Natural killer cell (primary cell): ENCODE data around the gene NAT10. TPM values are rescaled to one million over a fixed set of nuclear protein-coding genes. Genes with fewer than 3 reads are reported as not detected.
"Not testable (repeated sequence)": the region's sequence is repeated elsewhere in the genome, so short reads cannot be mapped to it uniquely, and the experiment has no call there.

Experiments
- ATAC-seq, 3 donors: fragments of 150-1000 bp in 2 of 3; fragments of 200-7000 bp in 1 of 3; cut with Tn5 transposase; 1 replicate in 1 of 3; 2 replicates in 2 of 3; pipeline ENCODE4 v1.10.0; 2021; ENCODE audit warnings: mild to moderate bottlenecking in 2 of 3, moderate library complexity in 2 of 3
- DNase-seq, 2 donors: peaks; one replicate each; pipeline versions ENCODE4 v3.0.0 to v3.0.0-alpha.2; 2013 to 2021; ENCODE audit warnings: mixed read lengths in 1 of 2
- H3K27ac ChIP-seq: one replicate; pipeline ENCODE4 v1.5.1; 2013; ENCODE audit warnings: mild to moderate bottlenecking, low read length
- H3K27me3 ChIP-seq: one replicate; pipeline ENCODE4 v1.6.1; 2013; ENCODE audit warnings: low read length; ENCODE audit not compliant: control insufficient read depth, insufficient read depth
- H3K36me3 ChIP-seq: one replicate; pipeline ENCODE4 v1.6.1; 2013; ENCODE audit warnings: low read length; ENCODE audit not compliant: control insufficient read depth, insufficient read depth
- H3K4me1 ChIP-seq: one replicate; pipeline ENCODE4 v1.6.1; 2013; ENCODE audit warnings: low read length; ENCODE audit not compliant: control insufficient read depth, insufficient read depth
- H3K4me3 ChIP-seq: one replicate; pipeline ENCODE4 v1.5.1; 2013; ENCODE audit warnings: low read length
- H3K9me3 ChIP-seq: one replicate; pipeline ENCODE4 v1.6.1; 2013; ENCODE audit warnings: low read length; ENCODE audit not compliant: control insufficient read depth, insufficient read depth
- H3K27ac Mint-ChIP-seq, 2 donors: one replicate each; pipeline ENCODE4 v1.8.0; 2022; ENCODE audit warnings: mild to moderate bottlenecking in 2 of 2, mixed read lengths in 2 of 2, moderate library complexity in 1 of 2
- H3K27me3 Mint-ChIP-seq, 2 donors: one replicate each; pipeline ENCODE4 v1.8.0; 2022; ENCODE audit warnings: low read depth in 2 of 2, mixed read lengths in 2 of 2
- H3K36me3 Mint-ChIP-seq: one replicate; pipeline ENCODE4 v1.8.0; 2022; ENCODE audit warnings: mixed read lengths
- H3K4me1 Mint-ChIP-seq, 2 donors: one replicate each; pipeline ENCODE4 v1.8.0; 2022; ENCODE audit warnings: mixed read lengths in 2 of 2
- H3K4me3 Mint-ChIP-seq: one replicate; pipeline ENCODE4 v1.8.0; 2022; ENCODE audit warnings: mild to moderate bottlenecking, moderate library complexity, mixed read lengths
- H3K9me3 Mint-ChIP-seq, 2 donors: one replicate each; pipeline ENCODE4 v1.8.0; 2022; ENCODE audit warnings: mixed read lengths in 2 of 2
- WGBS: methylation state at CpG from one replicate; pipeline ENCODE4 v1.1.7; 2013; ENCODE audit warnings: missing lambda C conversion rate; ENCODE audit not compliant: insufficient coverage; 5-methylcytosine and 5-hydroxymethylcytosine counted together
- intact Hi-C: fragments of 100-400 bp; cut with micrococcal nuclease; formaldehyde crosslinking; loops from one replicate; pipeline ENCODE4 v1.14.2; 2022
- total RNA-seq, 4 donors: library from RNA; stranded (reverse); fragments of 120-200 nt in 1 of 4; gene quantifications; one replicate each; pipeline versions ENCODE4 v1.2.3 to v1.2.4, GENCODE V29; 2013 to 2022
- TF ChIP-seq, protein P1 (sequence below): fragments of 200-600 bp; IDR thresholded peaks from one replicate; pipeline ENCODE4 v1.8.0; 2022; ENCODE audit warnings: antibody characterized with exemption

NAT10 gene
- total RNA-seq, 3 donors from 2014 or later (not counting 1 experiment from before 2014, with no cell fraction given) = 40.3 to 53.6 (median 42.8) TPM

DNA sequence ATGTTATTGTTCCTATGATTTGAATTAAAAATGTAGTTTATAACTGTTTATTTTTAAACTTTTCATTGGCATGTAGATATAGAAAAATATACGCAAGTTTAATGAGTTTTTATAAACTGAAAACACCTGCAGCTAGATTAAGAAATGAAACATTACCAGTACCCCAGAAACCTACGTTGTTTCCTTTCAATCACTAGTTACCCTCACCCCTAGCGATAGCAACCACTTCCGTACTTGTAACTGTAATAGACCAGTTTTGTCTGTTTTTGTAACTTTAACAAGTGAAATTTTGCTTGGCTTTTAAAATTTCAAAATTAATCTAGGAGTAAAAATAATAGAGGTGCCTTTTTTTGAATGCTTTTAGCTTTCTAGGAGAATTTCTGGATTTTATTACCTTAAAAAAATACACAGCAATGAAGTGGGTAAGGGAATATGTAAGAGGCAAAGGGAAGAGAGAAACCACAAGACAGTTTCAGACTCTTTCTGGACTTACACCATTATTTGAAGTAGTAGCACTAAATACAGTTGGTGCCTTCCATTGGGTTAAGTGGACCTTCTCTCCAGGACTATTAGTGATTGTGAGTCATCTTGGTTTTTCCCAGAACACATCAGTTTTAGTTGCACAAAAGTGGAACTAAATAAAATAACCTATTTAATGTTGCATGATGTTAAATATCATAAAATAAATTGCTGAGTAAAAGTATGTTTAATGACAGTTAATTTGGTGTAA, 18.7 kb upstream of the NAT10 start:
- H3K9me3 Mint-ChIP-seq = no peaks in the 10 kb centered on the region
- no peaks in the 10 kb centered on the region for H3K27me3 ChIP-seq
- TF ChIP-seq, protein P1, sequence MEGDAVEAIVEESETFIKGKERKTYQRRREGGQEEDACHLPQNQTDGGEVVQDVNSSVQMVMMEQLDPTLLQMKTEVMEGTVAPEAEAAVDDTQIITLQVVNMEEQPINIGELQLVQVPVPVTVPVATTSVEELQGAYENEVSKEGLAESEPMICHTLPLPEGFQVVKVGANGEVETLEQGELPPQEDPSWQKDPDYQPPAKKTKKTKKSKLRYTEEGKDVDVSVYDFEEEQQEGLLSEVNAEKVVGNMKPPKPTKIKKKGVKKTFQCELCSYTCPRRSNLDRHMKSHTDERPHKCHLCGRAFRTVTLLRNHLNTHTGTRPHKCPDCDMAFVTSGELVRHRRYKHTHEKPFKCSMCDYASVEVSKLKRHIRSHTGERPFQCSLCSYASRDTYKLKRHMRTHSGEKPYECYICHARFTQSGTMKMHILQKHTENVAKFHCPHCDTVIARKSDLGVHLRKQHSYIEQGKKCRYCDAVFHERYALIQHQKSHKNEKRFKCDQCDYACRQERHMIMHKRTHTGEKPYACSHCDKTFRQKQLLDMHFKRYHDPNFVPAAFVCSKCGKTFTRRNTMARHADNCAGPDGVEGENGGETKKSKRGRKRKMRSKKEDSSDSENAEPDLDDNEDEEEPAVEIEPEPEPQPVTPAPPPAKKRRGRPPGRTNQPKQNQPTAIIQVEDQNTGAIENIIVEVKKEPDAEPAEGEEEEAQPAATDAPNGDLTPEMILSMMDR = no peak
- peak overlapping the region; percentile 34 for H3K27ac ChIP-seq
- H3K4me3 ChIP-seq = no peak overlapping the region
- peaks cover 6 to 18% of the 10 kb centered on the region in 2 donors for H3K4me1 Mint-ChIP-seq
- intact Hi-C loops = loop anchor here (5.0 kb wide), 1 partner anchor 34 kb away; the partner anchor contains the start of gene CAPRIN1
- 100% methylated on average over 1 of the region's 4 CpGs for WGBS
- peaks cover 85% of the 10 kb centered on the region for H3K36me3 ChIP-seq
- no peaks in the 10 kb centered on the region for H3K27me3 Mint-ChIP-seq
- peak; percentile 49 to 69 (median 65) for ATAC-seq
- H3K36me3 Mint-ChIP-seq = peaks cover 12% of the 10 kb centered on the region
- H3K27ac Mint-ChIP-seq = peak overlapping the region; percentile 78 to 81
- peak overlapping the region; percentile 35 for H3K4me3 Mint-ChIP-seq
- no peaks in the 10 kb centered on the region for H3K4me1 ChIP-seq
- no peaks in the 10 kb centered on the region for H3K9me3 ChIP-seq
- peak in 1 of 2 donors; percentile 39 for DNase-seq

DNA sequence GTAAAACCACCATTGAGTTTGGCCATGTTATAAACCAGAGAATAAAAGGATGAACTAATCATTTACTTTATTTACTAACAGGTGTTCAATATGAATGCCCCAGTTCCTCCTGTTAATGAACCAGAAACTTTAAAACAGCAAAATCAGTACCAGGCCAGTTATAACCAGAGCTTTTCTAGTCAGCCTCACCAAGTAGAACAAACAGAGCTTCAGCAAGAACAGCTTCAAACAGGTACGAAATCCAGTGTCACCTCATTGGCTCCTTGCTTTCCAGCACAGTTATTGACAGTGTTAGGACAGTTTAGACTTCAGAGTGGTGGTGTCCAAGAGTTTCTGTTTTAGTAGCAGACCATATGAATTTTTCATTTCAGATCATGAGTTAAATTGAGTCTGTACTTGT, 13.6 kb upstream of the NAT10 start:
- ATAC-seq = no peak
- no peaks in the 10 kb centered on the region for H3K4me1 ChIP-seq
- H3K9me3 Mint-ChIP-seq = no peaks in the 10 kb centered on the region
- TF ChIP-seq, protein P1 = no peak
- H3K36me3 ChIP-seq = peaks cover 85% of the 10 kb centered on the region
- peaks cover 4% of the 10 kb centered on the region for H3K36me3 Mint-ChIP-seq
- H3K4me1 Mint-ChIP-seq = no peaks in the 10 kb centered on the region
- WGBS = 94% methylated on average over 1 of the region's 1 CpG
- H3K27ac ChIP-seq = no peak overlapping the region
- no peak for DNase-seq
- no peaks in the 10 kb centered on the region for H3K27me3 ChIP-seq
- H3K4me3 Mint-ChIP-seq = no peak overlapping the region
- H3K27me3 Mint-ChIP-seq = no peaks in the 10 kb centered on the region
- peak overlapping the region; percentile 12 to 15 for H3K27ac Mint-ChIP-seq
- intact Hi-C loops = no loop called here
- no peak overlapping the region for H3K4me3 ChIP-seq
- no peaks in the 10 kb centered on the region for H3K9me3 ChIP-seq

DNA sequence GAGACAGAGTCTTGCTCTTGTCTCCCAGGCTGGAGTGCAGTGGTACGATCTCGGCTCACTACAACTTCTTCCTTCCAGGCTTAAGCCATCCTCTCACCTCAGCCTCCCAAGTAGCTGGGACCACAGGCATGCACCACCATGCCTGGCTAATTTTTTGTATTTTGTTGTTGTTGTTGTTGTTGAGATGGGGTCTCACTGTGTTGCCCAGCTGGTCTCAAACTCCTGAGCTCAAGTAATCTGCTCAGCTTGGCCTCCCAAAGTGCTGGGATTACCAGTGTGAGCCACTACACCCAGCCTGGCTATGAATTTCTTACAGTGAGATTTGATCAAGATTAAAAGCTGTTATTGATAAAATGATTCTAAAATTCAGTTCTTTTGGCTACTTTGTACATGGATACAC, 10.5 kb upstream of the NAT10 start:
- H3K4me1 ChIP-seq, H3K4me3 Mint-ChIP-seq, H3K27me3 ChIP-seq, H3K9me3 Mint-ChIP-seq, DNase-seq, H3K4me1 Mint-ChIP-seq, H3K27me3 Mint-ChIP-seq, ATAC-seq, H3K4me3 ChIP-seq, intact Hi-C loops, H3K27ac ChIP-seq, H3K9me3 ChIP-seq: not testable (repeated sequence)
- H3K36me3 ChIP-seq = peaks cover 94% of the 10 kb centered on the region
- 94% methylated on average over 2 of the region's 2 CpGs for WGBS
- Mint-ChIP-seq H3K36me3 (peaks cover 11% of the 10 kb centered on the region), H3K27ac (peak overlapping the region; percentile 51 to 72)

DNA sequence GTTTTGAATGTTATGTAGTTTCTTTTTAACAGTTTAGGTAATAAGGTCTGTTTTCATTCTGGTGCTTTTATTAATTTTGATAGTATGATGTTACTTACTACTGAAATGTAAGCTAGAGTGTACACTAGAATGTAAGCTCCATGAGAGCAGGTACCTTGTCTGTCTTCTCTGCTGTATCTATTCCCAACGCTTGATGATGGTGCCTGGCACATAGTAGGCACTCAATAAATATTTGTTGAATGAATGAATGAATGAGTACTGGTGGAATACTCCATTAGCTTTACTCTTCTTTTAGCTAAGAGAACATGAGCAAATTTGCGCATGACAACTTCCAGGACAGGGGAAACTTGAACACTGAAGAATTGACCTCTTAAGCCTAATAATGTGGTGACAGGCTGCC, 6.6 kb upstream of the NAT10 start:
- intact Hi-C loops = no loop called here
- Histone ChIP-seq H3K9me3 (no peaks in the 10 kb centered on the region), H3K27ac (no peak overlapping the region), H3K4me3 (no peak overlapping the region), H3K36me3 (peaks cover 72% of the 10 kb centered on the region), H3K27me3 (no peaks in the 10 kb centered on the region), H3K4me1 (no peaks in the 10 kb centered on the region)
- no peak overlapping the region for H3K4me3 Mint-ChIP-seq
- peak overlapping the region in 1 of 2 donors; percentile 34 for H3K27ac Mint-ChIP-seq
- no peaks in the 10 kb centered on the region for H3K9me3 Mint-ChIP-seq
- TF ChIP-seq, protein P1 = no peak
- ATAC-seq = no peak
- peaks cover 11% of the 10 kb centered on the region for H3K36me3 Mint-ChIP-seq
- WGBS = 91% methylated on average over 2 of the region's 2 CpGs
- no peak for DNase-seq
- peaks cover 0 to 5% of the 10 kb centered on the region in 2 donors for H3K4me1 Mint-ChIP-seq
- H3K27me3 Mint-ChIP-seq = no peaks in the 10 kb centered on the region
